ENCODE measurements around the gene EGFR.

Gene EGFR

DNA sequence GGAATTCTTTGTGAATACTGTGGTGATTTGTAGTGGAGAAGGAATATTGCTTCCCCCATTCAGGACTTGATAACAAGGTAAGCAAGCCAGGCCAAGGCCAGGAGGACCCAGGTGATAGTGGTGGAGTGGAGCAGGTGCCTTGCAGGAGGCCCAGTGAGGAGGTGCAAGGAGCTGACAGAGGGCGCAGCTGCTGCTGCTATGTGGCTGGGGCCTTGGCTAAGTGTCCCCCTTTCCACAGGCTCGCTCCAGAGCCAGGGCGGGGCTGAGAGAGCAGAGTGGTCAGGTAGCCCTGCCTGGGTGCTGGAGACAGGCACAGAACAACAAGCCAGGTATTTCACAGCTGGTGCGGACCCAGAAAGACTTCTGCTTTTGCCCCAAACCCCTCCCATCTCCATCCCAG, 162.9 kb downstream of the EGFR start:
- no peaks in the 10 kb centered on the region for H3K9me3 ChIP-seq
- intact Hi-C loops (cut with DNase I; ENCODE audit: low total_unique reads), result no loop called here
- peaks cover 0 to 26% (median 21%) of the 10 kb centered on the region in 4 donors for H3K4me1 ChIP-seq
- no peaks in the 10 kb centered on the region for H3K27me3 ChIP-seq
- peaks cover 34 to 77% (median 52%) of the 10 kb centered on the region in 3 donors for H3K36me3 ChIP-seq
- TF ChIP-seq, protein P1, sequence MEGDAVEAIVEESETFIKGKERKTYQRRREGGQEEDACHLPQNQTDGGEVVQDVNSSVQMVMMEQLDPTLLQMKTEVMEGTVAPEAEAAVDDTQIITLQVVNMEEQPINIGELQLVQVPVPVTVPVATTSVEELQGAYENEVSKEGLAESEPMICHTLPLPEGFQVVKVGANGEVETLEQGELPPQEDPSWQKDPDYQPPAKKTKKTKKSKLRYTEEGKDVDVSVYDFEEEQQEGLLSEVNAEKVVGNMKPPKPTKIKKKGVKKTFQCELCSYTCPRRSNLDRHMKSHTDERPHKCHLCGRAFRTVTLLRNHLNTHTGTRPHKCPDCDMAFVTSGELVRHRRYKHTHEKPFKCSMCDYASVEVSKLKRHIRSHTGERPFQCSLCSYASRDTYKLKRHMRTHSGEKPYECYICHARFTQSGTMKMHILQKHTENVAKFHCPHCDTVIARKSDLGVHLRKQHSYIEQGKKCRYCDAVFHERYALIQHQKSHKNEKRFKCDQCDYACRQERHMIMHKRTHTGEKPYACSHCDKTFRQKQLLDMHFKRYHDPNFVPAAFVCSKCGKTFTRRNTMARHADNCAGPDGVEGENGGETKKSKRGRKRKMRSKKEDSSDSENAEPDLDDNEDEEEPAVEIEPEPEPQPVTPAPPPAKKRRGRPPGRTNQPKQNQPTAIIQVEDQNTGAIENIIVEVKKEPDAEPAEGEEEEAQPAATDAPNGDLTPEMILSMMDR (IDR thresholded peaks at IDR 0.05), result no peak
- DNase-seq, result no peak
- H3K27ac ChIP-seq, result no peak overlapping the region
- H3K4me3 ChIP-seq, result no peak overlapping the region

DNA sequence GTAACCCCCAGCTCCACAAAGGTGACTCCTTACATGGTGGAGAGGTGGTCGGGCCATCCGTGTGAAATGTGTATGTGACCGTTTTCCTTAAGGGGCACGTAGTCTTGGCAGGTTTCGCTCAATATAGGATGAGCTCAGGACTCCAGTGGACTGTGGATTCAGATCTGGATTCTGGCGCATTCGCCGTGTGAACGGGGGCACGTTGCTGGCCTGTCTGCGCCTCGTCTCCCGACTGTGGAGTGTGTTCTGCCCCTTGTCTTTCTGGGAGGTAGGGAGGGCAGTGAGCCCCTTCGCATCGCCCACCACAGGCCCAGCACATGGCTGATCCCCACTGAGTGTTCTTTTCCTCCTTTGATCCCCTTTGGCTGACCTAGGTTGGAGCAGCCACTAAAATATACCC, 165.1 kb downstream of the EGFR start:
- H3K27ac ChIP-seq, result no peak overlapping the region
- intact Hi-C loops (cut with DNase I; ENCODE audit: low total_unique reads), result no loop called here
- TF ChIP-seq, protein P1 (IDR thresholded peaks at IDR 0.05), result no peak
- no peaks in the 10 kb centered on the region for H3K9me3 ChIP-seq
- no peak overlapping the region for H3K4me3 ChIP-seq
- peaks cover 0 to 5% (median 2%) of the 10 kb centered on the region in 4 donors for H3K4me1 ChIP-seq
- peaks cover 34 to 91% (median 62%) of the 10 kb centered on the region in 3 donors for H3K36me3 ChIP-seq
- DNase-seq, result no peak
- H3K27me3 ChIP-seq, result no peaks in the 10 kb centered on the region

DNA sequence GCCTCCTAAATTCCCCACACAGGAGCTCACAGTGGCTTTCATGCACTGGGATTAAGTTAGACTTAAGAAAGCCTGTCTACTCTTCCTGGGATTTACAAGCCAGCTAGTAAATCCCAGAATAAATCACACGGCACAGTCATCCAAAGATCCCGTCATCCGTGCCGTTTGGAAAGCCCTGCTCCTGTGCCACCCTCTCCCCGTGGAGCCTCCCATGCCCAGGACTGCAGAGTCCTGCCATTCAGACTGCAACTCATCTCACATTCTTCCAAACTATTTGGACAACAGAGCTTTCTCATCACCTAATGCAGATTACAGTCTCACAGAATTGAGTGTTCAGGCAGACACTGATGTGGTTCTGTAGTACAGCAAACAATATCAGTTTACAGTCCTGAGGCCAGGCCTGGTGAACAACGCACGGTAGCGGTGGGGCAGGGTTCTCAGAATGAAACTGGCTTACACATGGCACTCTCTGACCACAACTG, 166.5 kb downstream of the EGFR start:
- H3K9me3 ChIP-seq, result no peaks in the 10 kb centered on the region
- H3K4me3 ChIP-seq, result no peak overlapping the region
- intact Hi-C loops (cut with DNase I; ENCODE audit: low total_unique reads), result no loop called here
- TF ChIP-seq, protein P1 (IDR thresholded peaks at IDR 0.05), result no peak
- H3K27ac ChIP-seq, result no peak overlapping the region
- no peak for DNase-seq
- H3K36me3 ChIP-seq, result peaks cover 34 to 85% (median 62%) of the 10 kb centered on the region in 3 donors
- H3K4me1 ChIP-seq, result no peaks in the 10 kb centered on the region
- no peaks in the 10 kb centered on the region for H3K27me3 ChIP-seq

DNA sequence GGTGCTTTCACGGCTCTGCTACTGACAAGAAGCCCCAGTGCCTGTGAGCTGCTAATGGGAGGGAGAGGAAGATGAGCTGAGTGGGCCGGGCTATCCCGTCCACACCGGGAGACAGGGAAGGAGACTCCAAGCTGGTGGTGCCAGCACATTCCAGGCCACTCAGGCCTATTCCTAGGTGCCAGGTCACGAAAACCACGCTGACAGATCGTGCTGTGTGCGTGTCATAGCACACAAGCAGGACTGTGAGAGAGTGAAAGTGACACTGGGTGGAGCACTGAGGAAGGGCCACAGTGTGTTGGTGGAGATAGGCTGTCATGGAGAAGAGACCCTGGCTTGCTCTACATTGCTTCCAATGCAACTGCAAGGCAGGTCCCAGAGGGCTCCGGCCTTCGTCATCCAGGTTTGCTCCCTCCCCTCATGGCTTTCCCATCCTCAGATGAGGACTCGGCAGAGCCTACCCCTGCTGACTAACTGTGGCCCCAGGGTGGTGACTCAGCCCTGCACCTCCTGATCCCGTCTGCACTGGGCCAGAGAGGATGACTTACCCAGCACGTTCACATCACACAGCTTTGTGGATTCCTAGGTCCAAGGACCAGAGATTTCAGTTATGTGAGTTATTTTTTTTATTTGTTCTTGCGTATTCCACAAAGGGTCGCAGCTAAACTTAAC, 167.3 kb downstream of the EGFR start:
- TF ChIP-seq, protein P1 (IDR thresholded peaks at IDR 0.05), result no peak
- no peak for DNase-seq

DNA sequence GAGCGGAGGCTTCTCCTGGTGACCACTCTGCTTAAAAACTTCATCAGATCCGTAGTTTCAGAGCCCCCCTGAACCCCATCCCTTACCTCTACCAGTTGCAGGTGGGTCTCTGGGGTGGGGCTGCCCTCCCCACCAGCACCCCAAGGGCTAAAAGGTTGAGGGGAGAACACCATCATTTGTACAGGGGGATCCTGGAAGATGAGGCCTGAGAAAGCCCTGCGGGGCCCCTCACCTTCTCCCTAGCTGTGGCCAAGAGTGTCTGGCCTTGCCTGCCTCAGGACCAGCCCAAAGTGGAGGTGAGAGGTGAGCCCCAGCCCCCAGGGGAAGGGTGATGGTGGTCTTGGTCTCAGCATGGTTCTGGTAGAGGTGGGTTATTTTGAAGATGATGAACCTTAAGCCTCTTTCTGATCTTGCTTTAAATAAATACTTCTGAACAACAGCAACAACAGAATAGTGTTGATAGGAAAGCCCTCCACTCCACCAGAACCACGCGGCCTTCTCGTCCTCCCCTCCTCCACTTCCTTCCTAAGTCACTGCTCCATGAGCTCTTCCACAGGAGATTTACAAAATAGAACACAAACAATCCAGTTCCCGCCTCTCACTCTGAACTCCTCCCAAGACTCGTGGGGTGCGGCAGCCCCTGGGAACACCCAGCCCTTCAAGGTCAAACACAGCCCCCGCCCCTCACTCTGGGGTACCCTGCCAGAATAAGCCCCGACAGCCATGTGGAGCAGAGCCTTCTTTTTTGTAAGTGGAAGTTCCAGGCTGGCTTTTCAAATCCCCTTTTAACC, 169.1 kb downstream of the EGFR start:
- Histone ChIP-seq H3K36me3 (peaks cover 26 to 85% (median 60%) of the 10 kb centered on the region in 3 donors), H3K4me1 (no peaks in the 10 kb centered on the region), H3K4me3 (no peak overlapping the region), H3K27me3 (no peaks in the 10 kb centered on the region), H3K27ac (no peak overlapping the region), H3K9me3 (no peaks in the 10 kb centered on the region)
- DNase-seq, result no peak
- TF ChIP-seq, protein P1 (IDR thresholded peaks at IDR 0.05), result no peak
- intact Hi-C loops (cut with DNase I; ENCODE audit: low total_unique reads), result no loop called here

More for the DNA sequence above, 167.3 kb downstream of the EGFR start:
- H3K27me3 ChIP-seq, result no peaks in the 10 kb centered on the region
- H3K4me1 ChIP-seq, result no peaks in the 10 kb centered on the region
- intact Hi-C loops (cut with DNase I; ENCODE audit: low total_unique reads), result no loop called here
- no peak overlapping the region for H3K4me3 ChIP-seq
- peaks cover 30 to 85% (median 60%) of the 10 kb centered on the region in 3 donors for H3K36me3 ChIP-seq
- no peak overlapping the region for H3K27ac ChIP-seq
- no peaks in the 10 kb centered on the region for H3K9me3 ChIP-seq

All from tibial artery (tissue), 4 donors.